ENCODE measurements around the gene CNPPD1.

CNPPD1 gene

GRCh38 chr2:219181531-219181930 is 4.8 kb upstream of the CNPPD1 start:
- no peak for DNase-seq (ENCODE audit: extremely low read depth in 1 of 2, low read depth in 1 of 2)

- no peak for DNase-seq (ENCODE audit: extremely low read depth in 1 of 2, low read depth in 1 of 2)
These were observed 4.2 kb upstream of the CNPPD1 start for GRCh38 chr2:219180961-219181360.

GRCh38 chr2:219179601-219180465 is 3.1 kb upstream of the CNPPD1 start:
- no peak for DNase-seq (ENCODE audit: extremely low read depth in 1 of 2, low read depth in 1 of 2)

- DNase-seq (ENCODE audit: extremely low read depth in 1 of 2, low read depth in 1 of 2) = no peak
These were observed 1.9 kb upstream of the CNPPD1 start for GRCh38 chr2:219178377-219179175.

- peak; percentile 47 to 65 for DNase-seq (ENCODE audit: extremely low read depth in 1 of 2, low read depth in 1 of 2)
These were observed 1.0 kb upstream of the CNPPD1 start, which contains the start of gene RETREG2 for GRCh38 chr2:219177552-219178376. Gene RETREG2, plus strand, starts transcription at chr2:219178275. Its CDS starts 78 bp downstream, at chr2:219178353.

GRCh38 chr2:219175928-219176817 is 552 bp downstream of the CNPPD1 start:
- no peak for DNase-seq (ENCODE audit: extremely low read depth in 1 of 2, low read depth in 1 of 2)

GRCh38 chr2:219175486-219175885 is 1.2 kb downstream of the CNPPD1 start:
- no peak for DNase-seq (ENCODE audit: extremely low read depth in 1 of 2, low read depth in 1 of 2)

GRCh38 chr2:219174801-219175200 is 1.9 kb downstream of the CNPPD1 start:
- no peak for DNase-seq (ENCODE audit: extremely low read depth in 1 of 2, low read depth in 1 of 2)

GRCh38 chr2:219174146-219174545 is 2.6 kb downstream of the CNPPD1 start:
- no peak for DNase-seq (ENCODE audit: extremely low read depth in 1 of 2, low read depth in 1 of 2)

- DNase-seq (ENCODE audit: extremely low read depth in 1 of 2, low read depth in 1 of 2) = no peak
These were observed 3.5 kb downstream of the CNPPD1 start for GRCh38 chr2:219173176-219173575.

- DNase-seq (ENCODE audit: extremely low read depth in 1 of 2, low read depth in 1 of 2) = no peak
These were observed 4.2 kb downstream of the CNPPD1 start for GRCh38 chr2:219172231-219173154.

- DNase-seq (ENCODE audit: extremely low read depth in 1 of 2, low read depth in 1 of 2) = no peak
These were observed 5.5 kb downstream of the CNPPD1 start for GRCh38 chr2:219171231-219171651.

- no peak for DNase-seq (ENCODE audit: extremely low read depth in 1 of 2, low read depth in 1 of 2)
These were observed 6.6 kb downstream of the CNPPD1 start, which contains the start of gene SLC23A3 for GRCh38 chr2:219169930-219170654. Gene SLC23A3, minus strand, starts transcription at chr2:219170029. Its CDS starts 45 bp downstream, at chr2:219169984.

GRCh38 chr2:219168932-219169331 is 7.8 kb downstream of the CNPPD1 start:
- DNase-seq (ENCODE audit: extremely low read depth in 1 of 2, low read depth in 1 of 2) = no peak

- DNase-seq (ENCODE audit: extremely low read depth in 1 of 2, low read depth in 1 of 2) = no peak
These were observed 8.2 kb downstream of the CNPPD1 start for GRCh38 chr2:219168526-219168925.

- DNase-seq (ENCODE audit: extremely low read depth in 1 of 2, low read depth in 1 of 2) = no peak
These were observed 8.7 kb downstream of the CNPPD1 start for GRCh38 chr2:219167997-219168396.

GRCh38 chr2:219165058-219165911 is 11.4 kb downstream of the CNPPD1 start:
- no peak for DNase-seq (ENCODE audit: extremely low read depth in 1 of 2, low read depth in 1 of 2)

Data from activated CD8-positive, alpha-beta memory T cell treated with anti-CD3 and anti-CD28 coated beads for 1 hour (primary cell).